Mammary epithelial cell (primary cell): ENCODE data around the gene CLASP1.

Experiments
- EZH2 ChIP-seq: IDR thresholded peaks from 2 replicates; pipeline ENCODE4 v1.6.1; 2012; ENCODE audit warnings: low read length, inconsistent platforms, borderline replicate concordance
- TF ChIP-seq, protein P1 (sequence below), 2 donors: IDR thresholded peaks in 1 of 2; conservative IDR thresholded peaks in 1 of 2; 2 replicates each; pipeline ENCODE4 v1.5.1; 2011 to 2012; ENCODE audit warnings: inconsistent platforms in 2 of 2, low read length in 2 of 2, mild to moderate bottlenecking in 2 of 2, control low read depth in 1 of 2, low read depth in 1 of 2; ENCODE audit not compliant: insufficient read depth in 1 of 2; ENCODE audit errors: extremely low read depth in 1 of 2

DNA sequence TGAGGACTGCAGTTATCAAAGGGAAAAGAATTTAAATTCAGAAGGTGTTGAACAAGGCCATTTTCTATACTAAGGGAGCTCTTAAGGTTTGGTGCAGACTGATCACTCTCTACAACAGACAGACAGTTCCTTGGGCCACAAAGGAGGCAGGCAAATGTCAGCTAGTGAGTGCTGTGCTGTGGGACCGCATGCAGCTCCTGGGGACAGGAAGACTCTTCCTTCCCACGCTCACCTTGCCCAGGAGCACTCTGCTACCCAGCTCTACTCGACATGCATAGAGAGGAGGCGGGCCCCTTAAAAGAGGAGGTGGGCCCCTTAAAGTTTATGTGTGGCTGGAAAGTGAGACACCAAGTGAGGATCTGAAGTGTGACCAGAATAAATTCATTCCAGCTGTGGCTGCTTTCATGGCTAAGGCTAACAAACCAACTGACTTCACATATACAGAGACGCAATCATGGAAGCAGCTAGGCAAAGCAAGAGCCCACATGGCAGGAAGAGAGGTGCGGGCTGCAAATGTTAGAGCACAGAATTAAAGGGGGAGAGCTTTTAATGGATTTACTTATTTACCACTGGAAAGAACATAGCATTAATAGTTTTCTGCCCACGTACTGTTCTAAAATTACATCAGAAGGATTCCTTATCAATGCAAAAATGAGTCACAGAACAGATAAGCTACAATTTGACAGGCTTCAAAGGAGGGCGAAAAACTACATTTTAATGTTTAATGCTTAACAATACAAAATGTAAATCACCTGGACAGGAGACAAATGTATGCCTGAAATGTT, 220.0 kb downstream of the CLASP1 start:
- TF ChIP-seq, protein P1, sequence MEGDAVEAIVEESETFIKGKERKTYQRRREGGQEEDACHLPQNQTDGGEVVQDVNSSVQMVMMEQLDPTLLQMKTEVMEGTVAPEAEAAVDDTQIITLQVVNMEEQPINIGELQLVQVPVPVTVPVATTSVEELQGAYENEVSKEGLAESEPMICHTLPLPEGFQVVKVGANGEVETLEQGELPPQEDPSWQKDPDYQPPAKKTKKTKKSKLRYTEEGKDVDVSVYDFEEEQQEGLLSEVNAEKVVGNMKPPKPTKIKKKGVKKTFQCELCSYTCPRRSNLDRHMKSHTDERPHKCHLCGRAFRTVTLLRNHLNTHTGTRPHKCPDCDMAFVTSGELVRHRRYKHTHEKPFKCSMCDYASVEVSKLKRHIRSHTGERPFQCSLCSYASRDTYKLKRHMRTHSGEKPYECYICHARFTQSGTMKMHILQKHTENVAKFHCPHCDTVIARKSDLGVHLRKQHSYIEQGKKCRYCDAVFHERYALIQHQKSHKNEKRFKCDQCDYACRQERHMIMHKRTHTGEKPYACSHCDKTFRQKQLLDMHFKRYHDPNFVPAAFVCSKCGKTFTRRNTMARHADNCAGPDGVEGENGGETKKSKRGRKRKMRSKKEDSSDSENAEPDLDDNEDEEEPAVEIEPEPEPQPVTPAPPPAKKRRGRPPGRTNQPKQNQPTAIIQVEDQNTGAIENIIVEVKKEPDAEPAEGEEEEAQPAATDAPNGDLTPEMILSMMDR (conservative IDR thresholded peaks at IDR 0.05 in 1 of 2, IDR thresholded peaks at IDR 0.05 in 1 of 2; ENCODE audit: extremely low read depth in 1 of 2, insufficient read depth in 1 of 2, low read depth in 1 of 2, low read length in 2 of 2) = no peak
- TF ChIP-seq EZH2 = no peak
